22Rv1 (cell line): ENCODE data around the gene CHMP2B.

Experiments
- CTCF ChIP-seq: fragments of 450-650 bp; IDR thresholded peaks from 2 replicates; pipeline ENCODE4 v1.5.1; 2017; ENCODE audit warnings: mild to moderate bottlenecking
- ZFX ChIP-seq: fragments of 450-650 bp; IDR thresholded peaks from 2 replicates; pipeline ENCODE4 v1.6.1; 2017; ENCODE audit warnings: antibody characterized with exemption, borderline replicate concordance

GRCh38 chr3:87272718-87273341, 45.7 kb downstream of the CHMP2B start:
- TF ChIP-seq CTCF = no peak
- no peak for TF ChIP-seq ZFX
